GM20000 (cell line): ENCODE results near the gene CUBN.

ENCODE experiments used
- DNase-seq: peaks from one replicate; pipeline ENCODE4 v3.0.0; 2012; ENCODE audit warnings: low spot score
- CTCF ChIP-seq: IDR thresholded peaks from 2 replicates; pipeline ENCODE4 v1.5.1; 2012; ENCODE audit warnings: mild to moderate bottlenecking, control low read depth; ENCODE audit errors: extremely low read depth, missing control alignments

Gene CUBN

DNA sequence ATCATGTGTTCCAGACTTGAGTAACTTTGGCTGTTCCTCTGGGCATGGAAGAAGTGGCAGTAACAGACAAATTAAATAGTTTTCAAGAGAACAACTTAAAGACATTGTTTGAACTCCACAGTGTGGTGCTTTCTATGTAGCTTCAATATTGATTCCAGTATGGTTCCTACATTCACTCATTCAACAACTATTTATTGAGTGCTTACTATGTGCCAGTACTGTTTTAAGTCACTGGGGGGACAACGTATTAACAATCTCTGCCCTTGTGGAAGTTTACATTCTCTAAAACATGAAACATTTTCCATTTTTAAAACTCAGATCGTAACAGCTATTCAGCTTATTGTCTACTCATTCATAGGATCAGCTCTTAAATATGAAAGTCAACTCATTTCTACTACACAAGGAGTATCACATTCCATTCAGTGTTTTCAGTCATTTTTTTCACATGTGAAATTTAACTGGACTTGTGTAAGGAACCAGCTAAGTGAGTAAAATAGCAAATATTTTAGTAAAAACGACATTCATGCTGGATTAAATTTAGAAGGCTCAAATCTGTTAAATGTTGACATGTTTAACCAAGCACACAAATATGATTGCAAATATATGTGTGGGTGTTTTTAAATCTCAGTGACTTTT, 13.6 kb upstream of the CUBN start:
- TF ChIP-seq CTCF: no peak
- no peak for DNase-seq

GRCh38 chr10:17141504-17142229, 12.1 kb upstream of the CUBN start:
- TF ChIP-seq CTCF: no peak
- no peak for DNase-seq

DNA sequence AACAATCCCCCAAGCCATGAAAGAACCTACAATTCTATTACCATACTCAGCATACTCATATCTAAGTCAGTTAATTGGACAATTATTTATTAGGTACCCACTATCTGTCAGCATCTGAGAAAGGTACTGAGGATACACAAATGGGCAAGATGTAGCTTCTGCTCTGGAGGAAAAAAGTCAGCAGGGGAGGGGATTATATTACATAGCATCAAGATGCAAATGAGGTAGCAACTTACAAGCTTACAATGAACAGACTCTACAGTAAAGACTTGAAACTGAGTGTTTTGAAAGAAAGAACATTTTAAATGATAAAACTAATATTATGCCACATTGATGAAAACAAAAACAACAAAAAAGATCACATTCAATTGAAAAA, 10.8 kb upstream of the CUBN start:
- no peak for TF ChIP-seq CTCF
- no peak for DNase-seq

- DNase-seq: no peak
Measured at GRCh38 chr10:17138460-17139042, 8.9 kb upstream of the CUBN start.

DNA sequence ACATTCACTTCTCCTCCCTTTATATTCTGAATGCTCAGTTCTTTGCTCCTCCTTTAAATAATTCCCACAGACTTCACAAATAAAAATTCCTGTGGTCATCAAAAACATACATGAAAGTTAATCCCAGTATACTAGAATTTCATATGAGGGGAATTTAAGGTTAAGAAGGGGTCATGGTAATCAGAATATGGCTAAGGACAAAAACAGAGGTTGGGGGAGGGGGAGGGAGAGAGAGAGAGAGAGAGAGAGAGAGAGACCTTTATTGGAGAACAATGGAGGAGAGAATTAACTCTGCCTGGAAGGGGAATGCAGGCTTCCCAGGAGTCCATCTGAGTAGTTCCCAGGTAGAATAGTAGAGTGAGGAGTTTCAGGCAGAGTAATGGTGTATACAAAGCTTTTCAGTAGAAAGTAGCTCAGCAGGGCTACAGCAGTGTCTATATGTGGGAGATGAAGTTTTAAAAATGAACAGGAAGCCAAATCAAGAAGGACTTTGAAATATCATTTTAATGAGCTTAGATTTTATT, 5.2 kb upstream of the CUBN start:
- no peak for DNase-seq
- no peak for TF ChIP-seq CTCF

More at GRCh38 chr10:17138460-17139042, 8.9 kb upstream of the CUBN start:
- TF ChIP-seq CTCF: no peak

GRCh38 chr10:17134282-17134681, 4.7 kb upstream of the CUBN start:
- DNase-seq: no peak
- no peak for TF ChIP-seq CTCF

- no peak for DNase-seq
- TF ChIP-seq CTCF: no peak
Measured at GRCh38 chr10:17128261-17128660, 1.4 kb downstream of the CUBN start.
